ENCODE results near the gene TMSB10.

The TMSB10 gene

GRCh38 chr2:84880645-84881521, 24.6 kb upstream of the TMSB10 start, which contains the start of gene TRABD2A:
Gene TRABD2A, minus strand, starts transcription at chr2:84881084. Its CDS starts 45 bp downstream, at chr2:84881039.
- H3K27ac ChIP-seq: no peak within 1 kb of the TSS
- TF ChIP-seq CTCF (conservative IDR thresholded peaks at IDR 0.05) (no peak), ZFX (IDR thresholded peaks at IDR 0.05) (no peak)

GRCh38 chr2:84881581-84882413, 23.7 kb upstream of the TMSB10 start:
- no peak overlapping the region for H3K27ac ChIP-seq
- TF ChIP-seq ZFX (IDR thresholded peaks at IDR 0.05): no peak
- peak; percentile 85 for TF ChIP-seq CTCF (conservative IDR thresholded peaks at IDR 0.05)

- TF ChIP-seq CTCF (conservative IDR thresholded peaks at IDR 0.05): peak; percentile 58
- no peak for TF ChIP-seq ZFX (IDR thresholded peaks at IDR 0.05)
- H3K27ac ChIP-seq: no peak overlapping the region
Observed at GRCh38 chr2:84882414-84882738, 23.1 kb upstream of the TMSB10 start.

- H3K27ac ChIP-seq: no peak overlapping the region
- TF ChIP-seq ZFX (IDR thresholded peaks at IDR 0.05) (no peak), CTCF (conservative IDR thresholded peaks at IDR 0.05) (no peak)
Observed at GRCh38 chr2:84882775-84883550, 22.5 kb upstream of the TMSB10 start.

- TF ChIP-seq ZFX (IDR thresholded peaks at IDR 0.05) (no peak), CTCF (conservative IDR thresholded peaks at IDR 0.05) (no peak)
- H3K27ac ChIP-seq: no peak overlapping the region
Observed at GRCh38 chr2:84884449-84884848, 21.0 kb upstream of the TMSB10 start.

GRCh38 chr2:84885111-84885510, 20.3 kb upstream of the TMSB10 start:
- TF ChIP-seq CTCF (conservative IDR thresholded peaks at IDR 0.05): no peak
- no peak for TF ChIP-seq ZFX (IDR thresholded peaks at IDR 0.05)
- H3K27ac ChIP-seq: no peak overlapping the region
